Lung (tissue), 12 donors: ENCODE data around the gene AMZ1. TPM values are rescaled to one million over a fixed set of nuclear protein-coding genes. Genes with fewer than 3 reads are reported as not detected.

ENCODE experiments used
- ATAC-seq: fragments of 200-7000 bp; cut with Tn5 transposase; one replicate; pipeline ENCODE4 v1.9.1; 2020; ENCODE audit warnings: moderate number of reproducible peaks; ENCODE audit not compliant: insufficient read depth, low FRiP score
- DNase-seq, 3 donors: peaks; one replicate each; pipeline ENCODE4 v3.0.0-alpha.2; 2013 to 2017
- H3K27ac ChIP-seq, 2 donors: one replicate each; pipeline ENCODE4 v1.5.1; 2013; ENCODE audit warnings: mild to moderate bottlenecking in 2 of 2, moderate library complexity in 2 of 2, control low read depth in 1 of 2, inconsistent platforms in 1 of 2, low read depth in 1 of 2, low read length in 1 of 2
- H3K27me3 ChIP-seq, 3 donors: one replicate each; pipeline ENCODE4 v1.5.1; 2013; ENCODE audit warnings: low read length in 2 of 3; ENCODE audit not compliant: control insufficient read depth in 3 of 3, insufficient read depth in 3 of 3
- H3K36me3 ChIP-seq, 4 donors: one replicate each; pipeline ENCODE4 v1.5.1; 2013; ENCODE audit warnings: low read length in 4 of 4, mild to moderate bottlenecking in 1 of 4, moderate library complexity in 1 of 4; ENCODE audit not compliant: control insufficient read depth in 4 of 4, insufficient read depth in 4 of 4
- H3K4me1 ChIP-seq, 5 donors: one replicate each; pipeline ENCODE4 v1.5.1; 2013; ENCODE audit warnings: low read length in 5 of 5, mild to moderate bottlenecking in 2 of 5, moderate library complexity in 1 of 5; ENCODE audit not compliant: control insufficient read depth in 5 of 5, insufficient read depth in 5 of 5
- H3K4me3 ChIP-seq: one replicate; pipeline ENCODE4 v1.5.1; 2013; ENCODE audit warnings: mild to moderate bottlenecking, control low read depth, moderate library complexity
- H3K9ac ChIP-seq, 2 donors: one replicate each; pipeline ENCODE4 v1.5.1; 2013; ENCODE audit warnings: low read length in 2 of 2, control low read depth in 1 of 2; ENCODE audit not compliant: insufficient read depth in 1 of 2
- H3K9me3 ChIP-seq, 4 donors: one replicate each; pipeline ENCODE4 v1.5.1; 2013; ENCODE audit warnings: low read length in 3 of 4, mild to moderate bottlenecking in 1 of 4, moderate library complexity in 1 of 4; ENCODE audit not compliant: control insufficient read depth in 4 of 4, insufficient read depth in 3 of 4
- CTCF ChIP-seq: IDR thresholded peaks from 2 replicates; pipeline ENCODE4 v1.5.1; 2012; ENCODE audit warnings: mild to moderate bottlenecking; ENCODE audit errors: control extremely low read depth, extremely low read depth
- WGBS, 2 donors: extraction: QIAGEN DNeasy Blood & Tissue Kit; methylation state at CpG; one replicate each; pipeline ENCODE4 v1.1.7; 2013; 5-methylcytosine and 5-hydroxymethylcytosine counted together
- polyA plus RNA-seq, 2 donors: library from polyadenylated mRNA; stranded (reverse); fragments of 200-250 nt; gene quantifications; one replicate each; pipeline ENCODE4 v1.2.1, GENCODE V29; 2013
- total RNA-seq, 2 donors: library from RNA; depleted of rRNA in 1 of 2; stranded (reverse); fragments of >200 nt in 1 of 2; gene quantifications; one replicate each; pipeline ENCODE4 v1.2.1, GENCODE V29; 2014 to 2021
- donor health status: control.
- donor health status: control.
- donor health status: Bipolar disorder and iron deficiency.
- donor health status: healthy.
- donor health status: DM: yes; HTN: yes; CAD: no.

AMZ1 gene
- total and polyA plus RNA-seq, 4 donors: 0.13 to 8.3 (median 0.52) TPM

- H3K27me3 ChIP-seq: no peaks in the 10 kb centered on the region
- H3K9me3 ChIP-seq: no peaks in the 10 kb centered on the region
- no peak overlapping the region for H3K27ac ChIP-seq
- no peak overlapping the region for H3K4me3 ChIP-seq
- H3K9ac ChIP-seq: no peak overlapping the region
- TF ChIP-seq CTCF: no peak
- 95% methylated on average over 15 of the region's 15 CpGs for WGBS, 2 donors
- DNase-seq (no peak), ATAC-seq (no peak)
- H3K36me3 ChIP-seq: peaks cover 0 to 51% (median 20%) of the 10 kb centered on the region in 4 donors
- peaks cover 0 to 14% (median 6%) of the 10 kb centered on the region in 5 donors for H3K4me1 ChIP-seq
These were observed 29.1 kb upstream of the AMZ1 start for GRCh38 chr7:2658941-2659340.

- no peak for ATAC-seq
- TF ChIP-seq CTCF: no peak
- no peaks in the 10 kb centered on the region for H3K9me3 ChIP-seq
- no peak overlapping the region for H3K27ac ChIP-seq
- H3K9ac ChIP-seq: no peak overlapping the region
- no peaks in the 10 kb centered on the region for H3K27me3 ChIP-seq
- 91 to 92% methylated on average over 36 of the region's 36 CpGs for WGBS, 2 donors
- no peak for DNase-seq
- peaks cover 0 to 51% (median 20%) of the 10 kb centered on the region in 4 donors for H3K36me3 ChIP-seq
- no peak overlapping the region for H3K4me3 ChIP-seq
- H3K4me1 ChIP-seq: peaks cover 0 to 14% (median 6%) of the 10 kb centered on the region in 5 donors
These were observed 28.2 kb upstream of the AMZ1 start for GRCh38 chr7:2659556-2660358.

GRCh38 chr7:2660359-2661095, 27.5 kb upstream of the AMZ1 start:
- DNase-seq: no peak
- 88 to 89% methylated on average over 36 of the region's 36 CpGs for WGBS, 2 donors
- H3K4me3 ChIP-seq: no peak overlapping the region

More at GRCh38 chr7:2660359-2661095, 27.5 kb upstream of the AMZ1 start:
- Histone ChIP-seq H3K4me1 (peaks cover 0 to 14% (median 6%) of the 10 kb centered on the region in 5 donors), H3K36me3 (peaks cover 0 to 49% (median 17%) of the 10 kb centered on the region in 4 donors), H3K27me3 (no peaks in the 10 kb centered on the region), H3K9ac (no peak overlapping the region), H3K27ac (no peak overlapping the region), H3K9me3 (no peaks in the 10 kb centered on the region)
- TF ChIP-seq CTCF: no peak
- ATAC-seq: no peak
